Adipocyte (in vitro differentiated cells): Measurements from ENCODE around the gene FMN2.

Experiments used
- DNase-seq: peaks from one replicate; pipeline ENCODE4 v3.0.0-alpha.2; 2015; ENCODE audit warnings: low read depth
- H3K27me3 ChIP-seq: replicated peaks from 2 replicates; pipeline ENCODE4 v1.7.0; 2013; ENCODE audit warnings: mild to moderate bottlenecking, low read length, moderate library complexity; ENCODE audit not compliant: control insufficient read depth, insufficient read depth
- H3K36me3 ChIP-seq: 2 replicates; pipeline ENCODE4 v1.7.0; 2013; ENCODE audit warnings: low read length, mild to moderate bottlenecking, moderate library complexity; ENCODE audit not compliant: control insufficient read depth, insufficient read depth, severe bottlenecking
- H3K4me1 ChIP-seq: 2 replicates; pipeline ENCODE4 v1.7.0; 2013; ENCODE audit warnings: mild to moderate bottlenecking, low read length, moderate library complexity; ENCODE audit not compliant: control insufficient read depth, insufficient read depth
- H3K4me3 ChIP-seq: 2 replicates; pipeline ENCODE4 v1.7.0; 2013; ENCODE audit warnings: mild to moderate bottlenecking, low read length, moderate library complexity
- H3K9ac ChIP-seq: 2 replicates; pipeline ENCODE4 v1.7.0; 2013; ENCODE audit warnings: mild to moderate bottlenecking, low read length, moderate library complexity
- H3K9me3 ChIP-seq: 2 replicates; pipeline ENCODE4 v1.7.0; 2013; ENCODE audit warnings: mild to moderate bottlenecking, low read length, moderate library complexity; ENCODE audit not compliant: control insufficient read depth

The FMN2 gene

DNA sequence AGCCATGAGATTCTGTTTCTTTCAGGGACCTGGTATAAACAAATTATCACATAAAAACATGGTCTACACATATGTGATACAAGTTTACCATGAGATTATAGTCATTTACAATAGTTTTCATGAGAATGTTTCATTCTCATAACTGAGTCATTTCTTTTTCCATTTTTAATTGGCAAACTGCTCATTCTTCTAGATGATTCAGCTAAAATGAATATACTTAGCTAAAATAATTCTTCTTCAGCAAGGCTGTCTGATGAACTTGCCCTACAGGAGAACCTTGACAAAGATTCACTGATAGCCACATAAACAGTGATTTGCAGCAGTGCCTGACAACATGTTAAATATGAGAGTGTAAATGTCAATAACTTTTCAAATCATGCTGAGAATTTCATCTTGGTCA is 253.2 kb downstream of the FMN2 start:
- peak; percentile 48 for DNase-seq
- Histone ChIP-seq H3K9me3 (no peaks in the 10 kb centered on the region), H3K27me3 (no peaks in the 10 kb centered on the region), H3K9ac (peak overlapping the region; percentile 62), H3K36me3 (no peaks in the 10 kb centered on the region), H3K4me3 (no peak overlapping the region), H3K4me1 (peaks cover 20% of the 10 kb centered on the region)

DNA sequence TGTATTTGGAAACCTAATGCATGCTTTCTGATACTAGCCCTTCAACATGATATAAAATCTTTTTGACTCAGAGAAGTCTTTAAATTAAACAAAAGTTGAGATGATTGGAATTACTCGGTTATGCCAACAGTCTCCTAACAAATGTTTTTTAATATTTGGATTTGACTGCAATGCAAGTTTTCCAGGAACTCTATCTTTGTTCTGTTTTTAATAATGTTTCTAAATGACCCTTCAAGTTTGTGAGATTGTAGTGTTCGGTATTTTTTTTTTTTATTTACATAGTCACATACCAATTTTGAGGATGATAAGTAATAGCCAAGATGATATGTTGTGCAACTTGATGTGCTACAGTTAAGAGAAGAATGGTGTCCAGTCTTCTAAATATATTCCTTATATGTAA is 258.0 kb downstream of the FMN2 start:
- no peaks in the 10 kb centered on the region for H3K9me3 ChIP-seq
- H3K4me1 ChIP-seq = peaks cover 17% of the 10 kb centered on the region
- H3K27me3 ChIP-seq = no peaks in the 10 kb centered on the region
- H3K9ac ChIP-seq = no peak overlapping the region
- no peak overlapping the region for H3K4me3 ChIP-seq
- peak; percentile 54 for DNase-seq
- H3K36me3 ChIP-seq = no peaks in the 10 kb centered on the region

DNA sequence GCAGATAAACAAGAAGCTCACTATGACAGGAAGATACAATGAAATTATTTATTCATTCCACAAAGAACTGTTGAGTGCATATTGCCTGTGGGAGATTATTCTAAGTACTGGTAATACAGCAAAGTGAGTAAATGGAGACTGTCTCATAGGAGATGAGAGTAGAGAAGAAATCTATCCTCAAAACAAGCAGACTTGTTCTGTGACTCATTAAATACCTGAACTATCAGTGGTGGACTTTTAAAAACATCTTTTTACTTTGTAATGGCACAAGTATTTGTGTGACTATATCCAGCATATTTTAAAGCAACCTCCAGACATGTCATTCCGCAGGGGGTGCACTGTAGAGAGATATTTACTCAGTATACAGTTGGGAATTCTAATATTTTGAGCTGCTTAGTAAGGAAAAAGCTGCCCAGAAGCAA is 259.2 kb downstream of the FMN2 start:
- Histone ChIP-seq H3K9me3 (no peaks in the 10 kb centered on the region), H3K27me3 (no peaks in the 10 kb centered on the region), H3K9ac (no peak overlapping the region), H3K4me1 (peaks cover 14% of the 10 kb centered on the region), H3K36me3 (no peaks in the 10 kb centered on the region), H3K4me3 (no peak overlapping the region)
- DNase-seq = peak; percentile 58

DNA sequence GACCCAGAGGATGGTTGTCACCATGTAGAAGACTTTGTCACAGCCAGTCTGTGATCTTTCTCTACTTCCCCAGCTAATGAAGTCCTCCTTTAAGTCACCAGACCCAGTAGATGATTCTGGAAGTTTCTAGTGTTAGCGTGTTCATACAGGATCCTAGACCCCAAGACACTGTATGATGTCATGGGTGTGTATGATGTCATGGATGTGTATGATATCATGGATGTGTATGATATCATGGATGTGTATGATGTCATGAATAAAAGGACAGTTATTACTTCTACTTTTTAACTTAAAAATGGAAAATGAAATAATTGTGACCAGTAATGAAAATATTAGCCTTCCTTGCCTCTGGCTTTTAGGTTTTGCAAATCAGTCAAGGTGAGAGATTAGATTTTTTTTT is 260.0 kb downstream of the FMN2 start:
- no peaks in the 10 kb centered on the region for H3K9me3 ChIP-seq
- no peak for DNase-seq
- no peaks in the 10 kb centered on the region for H3K27me3 ChIP-seq
- H3K4me1 ChIP-seq = peaks cover 21% of the 10 kb centered on the region
- H3K9ac ChIP-seq = no peak overlapping the region
- no peaks in the 10 kb centered on the region for H3K36me3 ChIP-seq
- no peak overlapping the region for H3K4me3 ChIP-seq

DNA sequence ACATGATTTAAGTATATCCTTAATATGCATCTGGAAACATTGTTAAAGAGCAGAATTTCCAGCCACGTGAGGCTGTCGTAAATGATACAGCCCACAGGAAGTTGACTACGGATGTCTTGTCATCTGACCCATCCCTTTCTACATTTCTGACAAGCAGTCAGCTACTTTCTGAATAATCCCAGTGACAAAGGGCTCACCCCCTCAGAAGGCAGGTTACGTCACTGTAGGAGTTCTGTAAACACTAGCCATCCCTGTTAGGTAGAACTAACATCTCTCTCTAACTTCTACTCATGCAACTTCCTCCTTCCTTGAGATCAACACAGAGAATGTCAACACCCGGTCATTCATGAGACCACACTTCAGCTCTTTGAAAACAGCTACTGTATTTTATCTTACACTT is 261.1 kb downstream of the FMN2 start:
- Histone ChIP-seq H3K4me3 (no peak overlapping the region), H3K9me3 (no peaks in the 10 kb centered on the region), H3K36me3 (no peaks in the 10 kb centered on the region), H3K27me3 (no peaks in the 10 kb centered on the region), H3K9ac (no peak overlapping the region), H3K4me1 (peaks cover 25% of the 10 kb centered on the region)
- no peak for DNase-seq

DNA sequence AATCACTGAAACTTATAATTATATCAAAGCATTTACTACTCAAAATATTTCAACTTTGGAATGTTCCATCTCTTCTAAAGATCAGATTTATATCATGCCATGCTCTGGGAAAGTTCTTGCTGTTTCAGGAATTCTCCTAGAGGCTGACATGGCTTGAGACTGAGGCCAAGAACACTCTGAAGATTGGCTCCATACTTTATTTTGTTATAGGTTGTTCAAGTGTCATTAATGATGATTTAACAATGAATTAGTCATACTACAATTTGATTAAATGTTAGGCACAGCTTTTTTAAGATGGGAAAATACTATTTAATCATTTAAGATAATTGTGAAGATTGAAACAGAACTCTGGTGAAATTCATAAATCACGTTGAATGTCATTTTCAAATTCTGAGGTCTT is 264.9 kb downstream of the FMN2 start:
- H3K36me3 ChIP-seq = no peaks in the 10 kb centered on the region
- peaks cover 16% of the 10 kb centered on the region for H3K4me1 ChIP-seq
- DNase-seq = peak; percentile 32
- no peaks in the 10 kb centered on the region for H3K27me3 ChIP-seq
- no peak overlapping the region for H3K9ac ChIP-seq
- no peak overlapping the region for H3K4me3 ChIP-seq
- no peaks in the 10 kb centered on the region for H3K9me3 ChIP-seq

DNA sequence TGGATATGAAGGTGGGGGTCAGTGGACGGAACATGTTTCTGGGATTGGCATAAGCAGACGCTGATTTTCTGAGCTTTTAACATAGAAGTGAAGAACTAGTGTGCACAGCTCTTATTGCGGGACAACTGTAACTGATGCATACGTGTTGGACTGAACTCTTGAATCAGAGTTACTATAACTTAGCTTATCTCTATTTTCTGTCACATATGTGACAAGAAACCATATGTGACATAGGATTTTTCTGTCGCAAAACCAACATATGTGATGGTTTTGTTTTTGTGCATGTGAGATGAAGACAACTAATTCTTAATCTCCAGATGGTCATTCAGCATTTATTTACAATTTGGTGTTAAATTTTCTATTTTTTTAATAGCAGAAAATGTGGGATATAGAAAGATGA is 270.4 kb downstream of the FMN2 start:
- Histone ChIP-seq H3K9ac (no peak overlapping the region), H3K9me3 (no peaks in the 10 kb centered on the region), H3K36me3 (peaks cover 4% of the 10 kb centered on the region), H3K27me3 (no peaks in the 10 kb centered on the region), H3K4me1 (no peaks in the 10 kb centered on the region), H3K4me3 (no peak overlapping the region)
- DNase-seq = no peak

DNA sequence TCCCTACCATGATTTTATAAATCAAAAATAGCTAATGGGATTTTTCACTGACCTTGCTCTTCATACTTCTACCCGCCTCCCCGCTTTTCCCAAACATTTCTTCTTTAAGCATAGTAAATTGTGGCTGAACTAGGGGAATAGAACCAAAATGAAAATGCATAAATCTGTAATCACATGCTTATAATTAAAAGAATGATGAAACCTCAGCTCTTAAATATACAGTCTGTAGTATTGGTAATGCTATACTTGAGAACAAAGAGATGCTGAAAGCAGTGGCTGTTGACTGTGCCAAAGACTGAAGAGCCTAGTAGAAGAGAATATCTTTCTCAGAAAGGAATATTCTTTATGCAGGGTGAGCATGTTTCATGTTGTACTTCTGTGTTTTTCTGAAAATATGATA is 271.1 kb downstream of the FMN2 start:
- H3K9me3 ChIP-seq = no peaks in the 10 kb centered on the region
- no peak overlapping the region for H3K4me3 ChIP-seq
- H3K4me1 ChIP-seq = no peaks in the 10 kb centered on the region
- DNase-seq = peak; percentile 61
- H3K27me3 ChIP-seq = no peaks in the 10 kb centered on the region
- H3K9ac ChIP-seq = no peak overlapping the region
- peaks cover 4% of the 10 kb centered on the region for H3K36me3 ChIP-seq

DNA sequence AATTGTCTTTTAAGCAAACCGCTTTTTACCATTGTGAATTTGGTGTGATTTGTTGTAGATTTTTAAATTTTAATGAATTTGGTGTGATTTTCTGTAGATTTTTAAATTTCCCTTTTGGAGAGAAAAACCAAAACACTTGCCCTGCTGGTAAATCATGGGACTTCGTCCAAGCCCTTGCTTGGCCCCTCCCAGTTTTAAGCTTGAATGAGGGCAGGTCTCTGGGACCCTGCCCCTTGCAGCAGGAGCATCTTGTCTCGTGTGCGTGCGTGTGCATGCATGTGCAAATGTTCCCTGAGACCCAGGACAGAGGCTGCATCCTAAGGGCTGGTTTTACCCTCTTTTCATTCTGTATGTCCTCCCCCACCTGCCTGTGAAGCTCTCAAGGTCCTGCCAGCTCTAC is 271.6 kb downstream of the FMN2 start:
- H3K27me3 ChIP-seq = no peaks in the 10 kb centered on the region
- H3K9me3 ChIP-seq = no peaks in the 10 kb centered on the region
- peaks cover 4% of the 10 kb centered on the region for H3K36me3 ChIP-seq
- H3K9ac ChIP-seq = no peak overlapping the region
- no peak for DNase-seq
- H3K4me3 ChIP-seq = no peak overlapping the region
- H3K4me1 ChIP-seq = no peaks in the 10 kb centered on the region

DNA sequence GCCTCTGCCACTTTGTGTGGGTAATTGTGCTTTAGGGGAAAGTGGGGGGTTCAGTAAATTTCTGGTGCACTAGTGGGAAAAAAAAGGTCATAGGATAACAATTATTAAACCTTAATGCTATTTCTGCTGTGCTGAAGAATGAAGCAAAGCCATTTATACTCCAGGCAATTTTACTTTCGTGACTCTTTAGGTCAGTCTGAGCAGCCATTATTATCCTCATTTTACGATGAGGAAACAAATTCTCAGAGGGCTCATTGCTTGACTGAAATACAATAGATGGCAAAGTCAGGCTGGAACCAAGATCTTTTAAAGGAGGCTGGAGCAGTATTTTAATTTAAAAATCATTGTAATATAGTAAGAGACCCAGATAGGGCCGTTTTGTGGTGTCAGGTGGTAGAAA is 272.2 kb downstream of the FMN2 start:
- Histone ChIP-seq H3K9me3 (no peaks in the 10 kb centered on the region), H3K4me1 (no peaks in the 10 kb centered on the region), H3K4me3 (no peak overlapping the region), H3K27me3 (no peaks in the 10 kb centered on the region), H3K36me3 (peaks cover 4% of the 10 kb centered on the region), H3K9ac (no peak overlapping the region)
- DNase-seq = no peak

DNA sequence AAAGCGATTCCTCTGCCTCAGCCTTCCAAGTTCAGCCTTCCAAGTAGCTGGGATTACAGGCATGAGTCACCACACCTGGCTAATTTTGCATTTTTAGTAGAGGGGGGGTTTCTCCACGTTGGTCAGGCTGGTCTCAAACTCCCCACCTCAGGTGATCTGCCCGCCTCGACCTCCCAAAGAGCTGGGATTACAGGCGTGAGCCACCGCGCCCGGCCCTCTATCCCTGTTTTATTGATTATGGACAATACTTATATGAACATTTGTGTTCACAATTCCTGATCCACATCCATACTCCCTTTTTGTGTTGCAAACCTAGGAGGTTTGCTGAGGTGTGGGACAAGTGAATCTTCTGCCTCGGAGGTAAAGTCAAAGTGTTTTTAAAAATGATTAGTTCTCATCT is 275.0 kb downstream of the FMN2 start:
- H3K4me1 ChIP-seq = peaks cover 5% of the 10 kb centered on the region
- no peaks in the 10 kb centered on the region for H3K27me3 ChIP-seq
- no peaks in the 10 kb centered on the region for H3K9me3 ChIP-seq
- no peak for DNase-seq
- H3K9ac ChIP-seq = no peak overlapping the region
- peaks cover 4% of the 10 kb centered on the region for H3K36me3 ChIP-seq
- H3K4me3 ChIP-seq = no peak overlapping the region

DNA sequence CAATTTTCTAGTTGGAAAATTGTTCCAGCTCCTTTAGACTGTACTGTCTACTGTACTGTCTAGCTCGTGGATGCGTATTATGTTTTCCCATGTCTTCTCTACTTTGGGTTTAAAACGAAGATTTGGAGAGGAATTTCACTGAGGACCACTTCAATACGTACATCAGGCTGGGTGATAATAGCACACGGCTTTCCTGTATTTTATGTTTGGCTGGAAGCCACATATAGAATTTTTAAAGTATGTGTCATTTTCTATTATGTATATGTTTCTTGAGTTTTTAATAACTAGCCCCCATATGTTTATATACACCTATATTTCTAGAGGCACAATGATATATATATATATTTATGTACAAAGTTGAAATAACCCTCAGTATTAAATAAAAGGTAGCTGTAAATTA is 293.9 kb downstream of the FMN2 start:
- Histone ChIP-seq H3K27me3 (no peaks in the 10 kb centered on the region), H3K4me3 (peak overlapping the region; percentile 43), H3K36me3 (peaks cover 13% of the 10 kb centered on the region), H3K9me3 (peaks cover 24% of the 10 kb centered on the region), H3K9ac (peak overlapping the region; percentile 24), H3K4me1 (peaks cover 23% of the 10 kb centered on the region)
- DNase-seq = no peak
